RWPE2 (cell line): ENCODE results near the gene SORCS2.

Experiments used
- ATAC-seq: fragments of 200-7000 bp; cut with Tn5 transposase; 3 replicates; pipeline ENCODE4 v1.9.1; 2021; ENCODE audit warnings: low read depth
- DNase-seq: peaks from one replicate; pipeline ENCODE4 v3.0.0-alpha.2; 2020; ENCODE audit warnings: low spot score
- H3K27ac ChIP-seq: fragments of 450-650 bp; 2 replicates; pipeline ENCODE4 v1.5.1; 2017; ENCODE audit warnings: mild to moderate bottlenecking; ENCODE audit not compliant: poor library complexity, severe bottlenecking
- H3K27me3 ChIP-seq: fragments of 250-450 bp; sonication (Bioruptor Pico); 2 replicates; pipeline ENCODE4 v1.5.1; 2021; ENCODE audit warnings: mild to moderate bottlenecking, moderate library complexity; ENCODE audit not compliant: insufficient read depth, poor library complexity, severe bottlenecking
- H3K36me3 ChIP-seq: fragments of 250-450 bp; sonication (Bioruptor Pico); 2 replicates; pipeline ENCODE4 v1.5.1; 2020; ENCODE audit warnings: low read depth, mild to moderate bottlenecking, moderate library complexity
- H3K4me1 ChIP-seq: fragments of 250-450 bp; sonication (Bioruptor Pico); 2 replicates; pipeline ENCODE4 v1.5.1; 2021; ENCODE audit warnings: mild to moderate bottlenecking, moderate library complexity; ENCODE audit not compliant: insufficient read depth, poor library complexity, severe bottlenecking
- H3K4me3 ChIP-seq: fragments of 250-450 bp; sonication (Bioruptor Pico); 2 replicates; pipeline ENCODE4 v1.5.1; 2021; ENCODE audit warnings: mild to moderate bottlenecking, moderate library complexity; ENCODE audit not compliant: severe bottlenecking
- H3K9me3 ChIP-seq: fragments of 250-450 bp; sonication (Bioruptor Pico); 2 replicates; pipeline ENCODE4 v1.5.1; 2021; ENCODE audit warnings: mild to moderate bottlenecking, moderate library complexity; ENCODE audit not compliant: severe bottlenecking
- CTCF ChIP-seq: fragments of 450-650 bp; IDR thresholded peaks from one replicate; pipeline ENCODE4 v1.5.1; 2017; ENCODE audit warnings: mild to moderate bottlenecking, moderate library complexity; ENCODE audit not compliant: poor library complexity, severe bottlenecking

Gene SORCS2

GRCh38 chr4:7714176-7714575, 521.8 kb downstream of the SORCS2 start:
- DNase-seq, result no peak
- Histone ChIP-seq H3K4me1 (no peaks in the 10 kb centered on the region), H3K27me3 (no peaks in the 10 kb centered on the region), H3K27ac (no peak overlapping the region), H3K36me3 (no peaks in the 10 kb centered on the region), H3K4me3 (no peak overlapping the region), H3K9me3 (no peaks in the 10 kb centered on the region)
- TF ChIP-seq CTCF, result no peak
- no peak for ATAC-seq

GRCh38 chr4:7714738-7715137, 522.4 kb downstream of the SORCS2 start:
- no peak for TF ChIP-seq CTCF
- Histone ChIP-seq H3K36me3 (no peaks in the 10 kb centered on the region), H3K27me3 (no peaks in the 10 kb centered on the region), H3K9me3 (no peaks in the 10 kb centered on the region), H3K27ac (no peak overlapping the region), H3K4me1 (no peaks in the 10 kb centered on the region), H3K4me3 (no peak overlapping the region)
- no peak for DNase-seq
- no peak for ATAC-seq

GRCh38 chr4:7715271-7716009, 523.1 kb downstream of the SORCS2 start:
- Histone ChIP-seq H3K9me3 (no peaks in the 10 kb centered on the region), H3K4me1 (no peaks in the 10 kb centered on the region), H3K36me3 (no peaks in the 10 kb centered on the region), H3K4me3 (no peak overlapping the region), H3K27ac (no peak overlapping the region), H3K27me3 (no peaks in the 10 kb centered on the region)
- no peak for TF ChIP-seq CTCF
- ATAC-seq (no peak), DNase-seq (no peak)

GRCh38 chr4:7716010-7716721, 523.8 kb downstream of the SORCS2 start:
- no peaks in the 10 kb centered on the region for H3K36me3 ChIP-seq
- no peak overlapping the region for H3K27ac ChIP-seq
- DNase-seq, result no peak
- H3K4me1 ChIP-seq, result no peaks in the 10 kb centered on the region
- TF ChIP-seq CTCF, result no peak
- ATAC-seq, result no peak
- no peak overlapping the region for H3K4me3 ChIP-seq
- H3K9me3 ChIP-seq, result no peaks in the 10 kb centered on the region
- no peaks in the 10 kb centered on the region for H3K27me3 ChIP-seq

- H3K36me3 ChIP-seq, result no peaks in the 10 kb centered on the region
- H3K27ac ChIP-seq, result no peak overlapping the region
- H3K4me3 ChIP-seq, result no peak overlapping the region
- ATAC-seq (no peak), DNase-seq (no peak)
- H3K27me3 ChIP-seq, result no peaks in the 10 kb centered on the region
- H3K9me3 ChIP-seq, result no peaks in the 10 kb centered on the region
- TF ChIP-seq CTCF, result no peak
- H3K4me1 ChIP-seq, result no peaks in the 10 kb centered on the region
Measured at GRCh38 chr4:7717161-7717560, 524.8 kb downstream of the SORCS2 start.
